IMR-90 (cell line): Measurements from ENCODE around the gene SLC26A5. TPM values are rescaled to one million over a fixed set of nuclear protein-coding genes. Genes with fewer than 3 reads are reported as not detected.

Experiments
- ATAC-seq: fragments of 200-7000 bp; cut with Tn5 transposase; 2 replicates; pipeline ENCODE4 v1.9.1; 2020; ENCODE audit warnings: low read depth, mild to moderate bottlenecking, moderate library complexity
- BruUV-seq: library from RNA; stranded (reverse); fragments of 400-500 nt; replicated peaks from 2 replicates; lab custom pipeline; 2021; lab: Mats Ljungman, UMichigan
- CTCF ChIA-PET: fragments of 300-600 bp; formaldehyde crosslinking; extraction: SDS; loops from one replicate; lab custom pipeline; 2021; ENCODE audit warnings: antibody characterized with exemption; lab: Yijun Ruan, JAX
- POLR2A ChIA-PET: fragments of 300-600 bp; sonication (Branson Sonifier 250); formaldehyde crosslinking; loops from one replicate; lab custom pipeline; 2022; ENCODE audit warnings: antibody characterized with exemption; ENCODE audit not compliant: unreplicated experiment; lab: Charles Lee
- DNase-seq: peaks from one replicate; pipeline ENCODE4 v3.0.0; 2013
- H2AFZ ChIP-seq: replicated peaks from 2 replicates; pipeline ENCODE3; 2013; ENCODE audit warnings: low read length, mild to moderate bottlenecking; ENCODE audit not compliant: poor library complexity
- H2AK5ac ChIP-seq: 2 replicates; pipeline ENCODE4 v1.6.1; 2013; ENCODE audit warnings: low read depth, low read length, inconsistent platforms
- H2AK9ac ChIP-seq: replicated peaks from 2 replicates; pipeline ENCODE3; 2013; ENCODE audit warnings: mild to moderate bottlenecking, low read depth, low read length, moderate library complexity; ENCODE audit not compliant: poor library complexity
- H2BK120ac ChIP-seq: 2 replicates; pipeline ENCODE4 v1.6.1; 2013; ENCODE audit warnings: low read depth, low read length, inconsistent platforms
- H2BK15ac ChIP-seq: 3 replicates; pipeline ENCODE4 v1.6.1; 2013; ENCODE audit warnings: low read depth, low read length, inconsistent platforms
- H2BK20ac ChIP-seq: 2 replicates; pipeline ENCODE4 v1.6.1; 2013; ENCODE audit warnings: low read depth, mild to moderate bottlenecking, inconsistent platforms, low read length, moderate library complexity
- H2BK5ac ChIP-seq: 2 replicates; pipeline ENCODE4 v1.6.1; 2013; ENCODE audit warnings: mild to moderate bottlenecking, low read depth, low read length, inconsistent platforms; ENCODE audit not compliant: poor library complexity, severe bottlenecking
- H3K14ac ChIP-seq: replicated peaks from 2 replicates; pipeline ENCODE4 v1.6.1; 2013; ENCODE audit warnings: low read depth, low read length, inconsistent platforms
- H3K18ac ChIP-seq: 2 replicates; pipeline ENCODE4 v1.6.1; 2013; ENCODE audit warnings: low read depth, low read length, control low read depth
- H3K23ac ChIP-seq: 2 replicates; pipeline ENCODE4 v1.6.1; 2013; ENCODE audit warnings: low read depth, low read length, inconsistent platforms
- H3K27ac ChIP-seq: 2 replicates; pipeline ENCODE4 v1.5.1; 2013; ENCODE audit warnings: mild to moderate bottlenecking, control low read depth, low read length; ENCODE audit not compliant: insufficient read depth
- H3K27me3 ChIP-seq: 2 replicates; pipeline ENCODE4 v1.6.1; 2013; ENCODE audit warnings: low read length; ENCODE audit not compliant: control insufficient read depth, insufficient read depth
- H3K36me3 ChIP-seq: 2 replicates; pipeline ENCODE4 v1.6.1; 2013; ENCODE audit warnings: low read length, mixed read lengths; ENCODE audit not compliant: control insufficient read depth, insufficient read depth
- H3K4ac ChIP-seq: 2 replicates; pipeline ENCODE4 v1.6.1; 2013; ENCODE audit warnings: low read depth, low read length, inconsistent platforms
- H3K4me1 ChIP-seq: 2 replicates; pipeline ENCODE4 v1.6.1; 2013; ENCODE audit warnings: low read length, mixed read lengths; ENCODE audit not compliant: control insufficient read depth, insufficient read depth
- H3K4me2 ChIP-seq: 2 replicates; pipeline ENCODE4 v1.6.1; 2013; ENCODE audit warnings: low read depth, mild to moderate bottlenecking, control low read depth, low read length, moderate library complexity
- H3K4me3 ChIP-seq: 2 replicates; pipeline ENCODE4 v1.5.1; 2013; ENCODE audit warnings: low read depth, mild to moderate bottlenecking, control low read depth, low read length, moderate library complexity; ENCODE audit not compliant: insufficient read depth
- H3K56ac ChIP-seq: 2 replicates; pipeline ENCODE4 v1.6.1; 2013; ENCODE audit warnings: low read length, inconsistent platforms; ENCODE audit not compliant: insufficient read depth; ENCODE audit errors: extremely low read depth
- H3K79me1 ChIP-seq, 2 experiments: 2 replicates each; pipeline ENCODE4 v1.6.1; 2013; ENCODE audit warnings: low read length in 2 of 2, inconsistent platforms in 1 of 2, low read depth in 1 of 2
- H3K9ac ChIP-seq: 2 replicates; pipeline ENCODE4 v1.6.1; 2013; ENCODE audit warnings: low read depth, low read length, control low read depth
- H3K9me1 ChIP-seq: 2 replicates; pipeline ENCODE4 v1.6.1; 2013; ENCODE audit warnings: low read length, inconsistent platforms; ENCODE audit not compliant: insufficient read depth
- H3K9me3 ChIP-seq: 2 replicates; pipeline ENCODE4 v1.6.1; 2013; ENCODE audit warnings: low read length; ENCODE audit not compliant: control insufficient read depth, insufficient read depth
- H4K20me1 ChIP-seq: 2 replicates; pipeline ENCODE4 v1.6.1; 2013; ENCODE audit warnings: low read length, inconsistent platforms; ENCODE audit not compliant: insufficient read depth
- H4K5ac ChIP-seq: 2 replicates; pipeline ENCODE4 v1.6.1; 2013; ENCODE audit warnings: mild to moderate bottlenecking, low read depth, low read length, control low read depth
- H4K8ac ChIP-seq, 2 experiments: 2 replicates each; pipeline ENCODE4 v1.6.1; 2013; ENCODE audit warnings: low read depth in 2 of 2, low read length in 2 of 2, control low read depth in 1 of 2, inconsistent platforms in 1 of 2
- H4K91ac ChIP-seq: 2 replicates; pipeline ENCODE4 v1.6.1; 2013; ENCODE audit warnings: low read depth, low read length, inconsistent platforms; ENCODE audit not compliant: insufficient read depth
- MAFK ChIP-seq: IDR thresholded peaks from 2 replicates; pipeline ENCODE4 v1.6.1; 2012; ENCODE audit warnings: low read depth, low read length, improper control_type of control experiment
- MXI1 ChIP-seq: IDR thresholded peaks from 2 replicates; pipeline ENCODE4 v1.6.1; 2012; ENCODE audit warnings: low read depth, mild to moderate bottlenecking, low read length, moderate library complexity, borderline replicate concordance
- RCOR1 ChIP-seq: IDR thresholded peaks from 2 replicates; pipeline ENCODE4 v1.6.1; 2012; ENCODE audit warnings: mild to moderate bottlenecking, low read length, improper control_type of control experiment; ENCODE audit not compliant: insufficient replicate concordance
- RFX5 ChIP-seq: IDR thresholded peaks from 2 replicates; pipeline ENCODE4 v1.8.0; 2012; ENCODE audit warnings: low read depth, mild to moderate bottlenecking, low read length, moderate library complexity
- WGBS, 2 experiments: methylation state at CpG; one replicate each; pipeline versions ENCODE4 v1.1.5 to v1.1.7; 2013; ENCODE audit warnings: missing lambda C conversion rate in 2 of 2; ENCODE audit not compliant: insufficient read length in 1 of 2; ENCODE audit errors: extremely low coverage in 2 of 2; 5-methylcytosine and 5-hydroxymethylcytosine counted together
- dilution Hi-C: fragments of 300-500 bp; cut with HindIII; formaldehyde crosslinking; loops from one replicate; pipeline ENCODE4 v1.14.3; 2018; ENCODE audit warnings: low sequenced_read_pairs; ENCODE audit not compliant: unreplicated experiment
- in situ Hi-C: fragments of 300-500 bp; cut with MboI; formaldehyde crosslinking; loops from 3 replicates; pipeline ENCODE4 v1.14.3; 2019; ENCODE audit warnings: low sequenced_read_pairs, inconsistent platforms, mixed read lengths
- intact Hi-C: fragments of 100-400 bp; cut with micrococcal nuclease; formaldehyde crosslinking; loops from 2 replicates; pipeline ENCODE4 v1.10.0; 2022
- polyA plus RNA-seq, 3 experiments: library from polyadenylated mRNA; depleted of rRNA; stranded (reverse); fragments of >200 nt; gene quantifications; 2 replicates each; pipeline ENCODE4 v1.2.3, GENCODE V29; 2012; ENCODE audit warnings: low replicate concordance in 1 of 3
- total RNA-seq: library from RNA; depleted of rRNA; stranded (reverse); fragments of >200 nt; gene quantifications from 2 replicates; pipeline ENCODE4 v1.2.3, GENCODE V29; 2012
- TF ChIP-seq, protein P1 (sequence below): fragments of 150-350 bp; IDR thresholded peaks from 2 replicates; pipeline ENCODE4 v1.6.1; 2016; ENCODE audit warnings: low read depth, mild to moderate bottlenecking, low read length, moderate library complexity, borderline replicate concordance

SLC26A5 gene
- total and polyA plus RNA-seq, 2 of the 4 experiments (the other 2 are of a cell fraction): not detected

GRCh38 chr7:103425177-103425576 lies 20.8 kb downstream of the SLC26A5 start:
- Histone ChIP-seq H2AK9ac (no peak overlapping the region), H2BK15ac (no peak overlapping the region), H4K8ac (no peak overlapping the region), H3K56ac (no peak overlapping the region), H3K9me1 (no peaks in the 10 kb centered on the region), H3K18ac (no peak overlapping the region), H3K79me1 (no peaks in the 10 kb centered on the region), H3K27ac (no peak overlapping the region), H4K5ac (no peak overlapping the region), H3K9me3 (no peaks in the 10 kb centered on the region), H2AFZ (no peak overlapping the region), H3K36me3 (no peaks in the 10 kb centered on the region), H3K4me1 (no peaks in the 10 kb centered on the region), H3K4ac (no peak overlapping the region), H2BK20ac (no peak overlapping the region), H4K91ac (no peak overlapping the region), H2BK5ac (no peak overlapping the region), H3K23ac (no peak overlapping the region), H3K27me3 (peaks cover 3% of the 10 kb centered on the region), H2AK5ac (no peak overlapping the region), H4K20me1 (no peaks in the 10 kb centered on the region), H3K4me2 (no peak overlapping the region), H2BK120ac (no peak overlapping the region), H3K9ac (no peak overlapping the region), H3K4me3 (no peak overlapping the region), H3K14ac (no peak overlapping the region)
- intact Hi-C loops: no loop called here
- TF ChIP-seq RCOR1: no peak
- TF ChIP-seq, protein P1, sequence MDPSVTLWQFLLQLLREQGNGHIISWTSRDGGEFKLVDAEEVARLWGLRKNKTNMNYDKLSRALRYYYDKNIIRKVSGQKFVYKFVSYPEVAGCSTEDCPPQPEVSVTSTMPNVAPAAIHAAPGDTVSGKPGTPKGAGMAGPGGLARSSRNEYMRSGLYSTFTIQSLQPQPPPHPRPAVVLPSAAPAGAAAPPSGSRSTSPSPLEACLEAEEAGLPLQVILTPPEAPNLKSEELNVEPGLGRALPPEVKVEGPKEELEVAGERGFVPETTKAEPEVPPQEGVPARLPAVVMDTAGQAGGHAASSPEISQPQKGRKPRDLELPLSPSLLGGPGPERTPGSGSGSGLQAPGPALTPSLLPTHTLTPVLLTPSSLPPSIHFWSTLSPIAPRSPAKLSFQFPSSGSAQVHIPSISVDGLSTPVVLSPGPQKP: no peak
- TF ChIP-seq MAFK: no peak
- no peak for TF ChIP-seq MXI1
- no peak for TF ChIP-seq RFX5
- POLR2A ChIA-PET: no interaction called here
- DNase-seq (no peak), ATAC-seq (no peak)
- dilution Hi-C loops: no loop called here
- CTCF ChIA-PET: no interaction called here
- WGBS, 2 experiments: no CpG with 5 or more reads among the region's 1 CpG
- in situ Hi-C loops: no loop called here
- BruUV-seq: no TSS peak
